HFFc6 (cell line): ENCODE results near the gene KCTD11. TPM values are rescaled to one million over a fixed set of nuclear protein-coding genes. Genes with fewer than 3 reads are reported as not detected.
A peak's percentile ranks its signal among the peaks of the same experiment; 100 is the strongest.

Source experiments
- DNase-seq: peaks from one replicate; pipeline ENCODE4 v3.0.0-alpha.2; 2018
- H3K27ac Mint-ChIP-seq: 2 replicates; pipeline ENCODE4 v1.8.0; 2020; ENCODE audit warnings: mild to moderate bottlenecking, mixed read lengths
- H3K27me3 Mint-ChIP-seq: 2 replicates; pipeline ENCODE4 v1.8.0; 2021; ENCODE audit warnings: mild to moderate bottlenecking, moderate library complexity, mixed read lengths; ENCODE audit not compliant: insufficient read depth
- H3K36me3 Mint-ChIP-seq: 2 replicates; pipeline ENCODE4 v1.8.0; 2021; ENCODE audit warnings: low read depth, mixed read lengths
- H3K4me1 Mint-ChIP-seq: 2 replicates; pipeline ENCODE4 v1.8.0; 2020; ENCODE audit warnings: low read depth, mixed read lengths
- H3K4me3 Mint-ChIP-seq: 2 replicates; pipeline ENCODE4 v1.8.0; 2020; ENCODE audit warnings: mild to moderate bottlenecking, moderate library complexity, mixed read lengths
- H3K9me3 Mint-ChIP-seq: 2 replicates; pipeline ENCODE4 v1.8.0; 2020; ENCODE audit warnings: mild to moderate bottlenecking, mixed read lengths
- total RNA-seq, 6 experiments: library from RNA; stranded (reverse); fragmentation: NEBNext Ultra II Directional; extraction: Animal tissue kit (Norgen Biotek cat#: 25700); gene quantifications; 2 replicates in 1 of 6; 3 replicates in 5 of 6; pipeline ENCODE4 v1.2.3, GENCODE V29; 2021
- TF ChIP-seq, protein P1 (sequence below): fragments of 200-600 bp; sonication (generic); IDR thresholded peaks from 2 replicates; pipeline ENCODE4 v1.5.0; 2021; ENCODE audit warnings: antibody characterized with exemption, mild to moderate bottlenecking

Gene KCTD11
- total RNA-seq, 6 experiments from 2014 or later = 11.2 to 14.5 (median 12.6) TPM

DNA sequence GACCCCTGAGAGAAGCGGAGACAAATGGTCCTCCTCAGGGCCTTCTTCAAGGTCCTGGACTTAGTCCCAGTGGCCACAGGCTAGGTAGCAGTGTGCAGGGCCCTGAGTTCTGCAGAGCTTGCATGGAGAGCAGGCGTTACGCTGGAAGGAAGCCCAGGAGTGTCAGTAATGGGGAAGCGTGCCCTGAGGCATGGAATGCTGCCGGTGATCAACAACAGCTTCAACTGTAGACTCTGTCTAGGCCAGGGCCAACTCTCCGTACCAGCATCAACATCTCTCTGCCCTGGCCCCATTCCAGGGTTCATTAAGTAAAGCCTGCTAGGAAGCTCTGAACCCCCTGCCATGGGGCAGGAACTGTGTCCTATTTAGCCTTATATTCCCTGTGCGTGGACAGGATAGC is 28.4 kb downstream of the KCTD11 start:
- Mint-ChIP-seq H3K36me3 (peaks cover 11% of the 10 kb centered on the region), H3K9me3 (peaks cover 11% of the 10 kb centered on the region), H3K27me3 (peaks cover 19% of the 10 kb centered on the region), H3K27ac (no peak overlapping the region; the same call in 1 of the 2 replicates), H3K4me3 (peak overlapping the region; percentile 67), H3K4me1 (peaks cover 6% of the 10 kb centered on the region)
- DNase-seq = peak; percentile 18
- TF ChIP-seq, protein P1, sequence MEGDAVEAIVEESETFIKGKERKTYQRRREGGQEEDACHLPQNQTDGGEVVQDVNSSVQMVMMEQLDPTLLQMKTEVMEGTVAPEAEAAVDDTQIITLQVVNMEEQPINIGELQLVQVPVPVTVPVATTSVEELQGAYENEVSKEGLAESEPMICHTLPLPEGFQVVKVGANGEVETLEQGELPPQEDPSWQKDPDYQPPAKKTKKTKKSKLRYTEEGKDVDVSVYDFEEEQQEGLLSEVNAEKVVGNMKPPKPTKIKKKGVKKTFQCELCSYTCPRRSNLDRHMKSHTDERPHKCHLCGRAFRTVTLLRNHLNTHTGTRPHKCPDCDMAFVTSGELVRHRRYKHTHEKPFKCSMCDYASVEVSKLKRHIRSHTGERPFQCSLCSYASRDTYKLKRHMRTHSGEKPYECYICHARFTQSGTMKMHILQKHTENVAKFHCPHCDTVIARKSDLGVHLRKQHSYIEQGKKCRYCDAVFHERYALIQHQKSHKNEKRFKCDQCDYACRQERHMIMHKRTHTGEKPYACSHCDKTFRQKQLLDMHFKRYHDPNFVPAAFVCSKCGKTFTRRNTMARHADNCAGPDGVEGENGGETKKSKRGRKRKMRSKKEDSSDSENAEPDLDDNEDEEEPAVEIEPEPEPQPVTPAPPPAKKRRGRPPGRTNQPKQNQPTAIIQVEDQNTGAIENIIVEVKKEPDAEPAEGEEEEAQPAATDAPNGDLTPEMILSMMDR = no peak

- TF ChIP-seq, protein P1 = no peak
- Mint-ChIP-seq H3K4me3 (peak within 1 kb of the TSS; percentile 67), H3K9me3 (peaks cover 11% of the 10 kb centered on the region), H3K27ac (peak within 1 kb of the TSS; percentile 12; the same call in 1 of the 2 replicates), H3K4me1 (peaks cover 6% of the 10 kb centered on the region), H3K36me3 (peaks cover 11% of the 10 kb centered on the region), H3K27me3 (peaks cover 19% of the 10 kb centered on the region)
- DNase-seq = no peak
Observed at GRCh38 chr17:7380855-7381683, 29.1 kb downstream of the KCTD11 start, which contains the start of gene TNK1. Gene TNK1 (plus strand): TSS chr17:7381089. CDS start chr17:7382927, 1,838 bp downstream.

DNA sequence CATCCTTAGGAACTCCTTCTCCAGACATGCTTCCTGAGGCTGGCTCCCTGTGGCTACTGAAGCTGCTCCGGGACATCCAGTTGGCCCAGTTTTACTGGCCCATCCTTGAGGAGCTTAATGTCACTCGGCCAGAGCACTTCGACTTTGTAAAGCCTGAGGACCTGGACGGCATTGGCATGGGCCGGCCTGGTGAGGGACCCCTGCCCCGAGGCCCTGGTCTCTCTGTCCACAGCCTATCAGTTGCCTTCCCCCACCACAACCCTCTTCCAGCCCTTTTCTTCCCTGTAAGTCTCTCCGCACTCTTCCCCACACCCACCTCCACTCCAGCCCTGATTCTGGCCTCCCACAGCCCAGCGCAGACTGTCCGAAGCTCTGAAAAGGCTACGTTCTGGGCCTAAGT is 30.9 kb downstream of the KCTD11 start:
- Mint-ChIP-seq H3K4me1 (peaks cover 6% of the 10 kb centered on the region), H3K27ac (no peak overlapping the region), H3K9me3 (peaks cover 11% of the 10 kb centered on the region), H3K36me3 (peaks cover 11% of the 10 kb centered on the region), H3K4me3 (no peak overlapping the region), H3K27me3 (peaks cover 19% of the 10 kb centered on the region)
- TF ChIP-seq, protein P1 = no peak
- DNase-seq = no peak

- H3K9me3 Mint-ChIP-seq = peaks cover 11% of the 10 kb centered on the region
- H3K4me1 Mint-ChIP-seq = peaks cover 6% of the 10 kb centered on the region
- TF ChIP-seq, protein P1 = no peak
- no peak overlapping the region for H3K4me3 Mint-ChIP-seq
- no peak overlapping the region for H3K27ac Mint-ChIP-seq
- H3K36me3 Mint-ChIP-seq = peaks cover 11% of the 10 kb centered on the region
- peaks cover 18% of the 10 kb centered on the region for H3K27me3 Mint-ChIP-seq
- no peak for DNase-seq
Observed at GRCh38 chr17:7383371-7383741, 31.4 kb downstream of the KCTD11 start.

GRCh38 chr17:7383742-7384488 is 32.0 kb downstream of the KCTD11 start:
- peaks cover 10% of the 10 kb centered on the region for H3K36me3 Mint-ChIP-seq
- H3K9me3 Mint-ChIP-seq = peaks cover 11% of the 10 kb centered on the region
- TF ChIP-seq, protein P1 = no peak
- no peak overlapping the region for H3K27ac Mint-ChIP-seq
- H3K27me3 Mint-ChIP-seq = peaks cover 18% of the 10 kb centered on the region
- peak overlapping the region; percentile 37; the same call in 1 of the 2 replicates for H3K4me3 Mint-ChIP-seq
- peaks cover 6% of the 10 kb centered on the region for H3K4me1 Mint-ChIP-seq
- no peak for DNase-seq
